HG03342 (cell line): ENCODE data around the gene MOB3B.

ENCODE experiments used
- ATAC-seq: cut with Tn5 transposase; IDR thresholded peaks from one replicate; pipeline ENCODE4 v1.9.1; 2021; ENCODE audit warnings: mild to moderate bottlenecking, moderate library complexity; ENCODE audit not compliant: unreplicated experiment

Gene MOB3B

GRCh38 chr9:27542508-27542907 is 12.9 kb upstream of the MOB3B start:
- ATAC-seq = no peak

- ATAC-seq = no peak
Observed at GRCh38 chr9:27541740-27542139, 12.1 kb upstream of the MOB3B start.

GRCh38 chr9:27540502-27540901 is 10.9 kb upstream of the MOB3B start:
- no peak for ATAC-seq

GRCh38 chr9:27539479-27540441 is 10.1 kb upstream of the MOB3B start:
- ATAC-seq = peak; percentile 39

- peak; percentile 47 for ATAC-seq
Observed at GRCh38 chr9:27538647-27539046, 9.0 kb upstream of the MOB3B start.

- ATAC-seq = no peak
Observed at GRCh38 chr9:27537756-27538155, 8.1 kb upstream of the MOB3B start.

- no peak for ATAC-seq
Observed at GRCh38 chr9:27537027-27537435, 7.4 kb upstream of the MOB3B start.

GRCh38 chr9:27536168-27536567 is 6.6 kb upstream of the MOB3B start:
- no peak for ATAC-seq

GRCh38 chr9:27535701-27536118 is 6.1 kb upstream of the MOB3B start:
- ATAC-seq = peak; percentile 68

GRCh38 chr9:27534658-27535209 is 5.1 kb upstream of the MOB3B start:
- ATAC-seq = no peak

GRCh38 chr9:27534131-27534530 is 4.5 kb upstream of the MOB3B start:
- no peak for ATAC-seq

- ATAC-seq = no peak
Observed at GRCh38 chr9:27533311-27533710, 3.7 kb upstream of the MOB3B start.

GRCh38 chr9:27532046-27532445 is 2.4 kb upstream of the MOB3B start:
- no peak for ATAC-seq

- ATAC-seq = no peak
Observed at GRCh38 chr9:27530915-27531755, 1.5 kb upstream of the MOB3B start.

GRCh38 chr9:27528886-27529315 is 713 bp downstream of the MOB3B start:
- peak; percentile 53 for ATAC-seq

GRCh38 chr9:27528076-27528885 is 1.3 kb downstream of the MOB3B start:
- peak; percentile 50 for ATAC-seq

- ATAC-seq = no peak
Observed at GRCh38 chr9:27527702-27528075, 1.9 kb downstream of the MOB3B start.

GRCh38 chr9:27524236-27524635 is 5.4 kb downstream of the MOB3B start, which contains the start of gene IFNK:
TSS of gene IFNK (plus strand) at chr9:27524290. CDS start at chr9:27524337, 47 bp downstream.
- no peak for ATAC-seq

- no peak for ATAC-seq
Observed at GRCh38 chr9:27523141-27523540, 6.5 kb downstream of the MOB3B start.

GRCh38 chr9:27520986-27521385 is 8.6 kb downstream of the MOB3B start:
- ATAC-seq = no peak
